ENCODE results near the gene AP1B1.

AP1B1 gene

GRCh38 chr22:29338398-29338797 is 50.0 kb downstream of the AP1B1 start:
- no peak for TF ChIP-seq CTCF (IDR thresholded peaks at IDR 0.05; ENCODE audit: insufficient read depth, low read length, missing control alignments)
- H3K4me3 ChIP-seq (ENCODE audit: low read depth, low read length): no peak overlapping the region
- ChIA-PET CTCF (no interaction called here), POLR2A (no interaction called here)
- DNase-seq (ENCODE audit: low read depth, low spot score): no peak

- no peak for TF ChIP-seq CTCF (IDR thresholded peaks at IDR 0.05; ENCODE audit: insufficient read depth, low read length, missing control alignments)
- no peak for DNase-seq (ENCODE audit: low read depth, low spot score)
- POLR2A ChIA-PET: no interaction called here
- CTCF ChIA-PET: interaction anchor here (1.7 kb wide), 1 partner anchor 32 kb away, joined by 4 read pairs; the partner anchor contains the start of gene GAS2L1
- no peak overlapping the region for H3K4me3 ChIP-seq (ENCODE audit: low read depth, low read length)
Measured at GRCh38 chr22:29337631-29338284, 50.6 kb downstream of the AP1B1 start.

GRCh38 chr22:29336751-29337490 is 51.4 kb downstream of the AP1B1 start:
- ChIA-PET POLR2A (no interaction called here), CTCF (interaction anchor here (1.7 kb wide), 1 partner anchor 31 kb away, joined by 4 read pairs; the partner anchor contains the start of gene GAS2L1)
- DNase-seq (ENCODE audit: low read depth, low spot score): no peak
- H3K4me3 ChIP-seq (ENCODE audit: low read depth, low read length): no peak overlapping the region
- no peak for TF ChIP-seq CTCF (IDR thresholded peaks at IDR 0.05; ENCODE audit: insufficient read depth, low read length, missing control alignments)

- TF ChIP-seq CTCF (IDR thresholded peaks at IDR 0.05; ENCODE audit: insufficient read depth, low read length, missing control alignments): no peak
- H3K4me3 ChIP-seq (ENCODE audit: low read depth, low read length): no peak overlapping the region
- ChIA-PET POLR2A (no interaction called here), CTCF (no interaction called here)
- DNase-seq (ENCODE audit: low read depth, low spot score): no peak
Measured at GRCh38 chr22:29335656-29336055, 52.7 kb downstream of the AP1B1 start.

- H3K4me3 ChIP-seq (ENCODE audit: low read depth, low read length): no peak overlapping the region
- POLR2A ChIA-PET: no interaction called here
- no peak for TF ChIP-seq CTCF (IDR thresholded peaks at IDR 0.05; ENCODE audit: insufficient read depth, low read length, missing control alignments)
- no peak for DNase-seq (ENCODE audit: low read depth, low spot score)
- CTCF ChIA-PET: no interaction called here
Measured at GRCh38 chr22:29334696-29335344, 53.5 kb downstream of the AP1B1 start.

GRCh38 chr22:29334148-29334547 is 54.2 kb downstream of the AP1B1 start:
- CTCF ChIA-PET: no interaction called here
- no peak overlapping the region for H3K4me3 ChIP-seq (ENCODE audit: low read depth, low read length)
- DNase-seq (ENCODE audit: low read depth, low spot score): no peak
- no peak for TF ChIP-seq CTCF (IDR thresholded peaks at IDR 0.05; ENCODE audit: insufficient read depth, low read length, missing control alignments)
- POLR2A ChIA-PET: no interaction called here

Measured in AG04449 (cell line).